Measurements from ENCODE around the gene TBL1X.

DNA sequence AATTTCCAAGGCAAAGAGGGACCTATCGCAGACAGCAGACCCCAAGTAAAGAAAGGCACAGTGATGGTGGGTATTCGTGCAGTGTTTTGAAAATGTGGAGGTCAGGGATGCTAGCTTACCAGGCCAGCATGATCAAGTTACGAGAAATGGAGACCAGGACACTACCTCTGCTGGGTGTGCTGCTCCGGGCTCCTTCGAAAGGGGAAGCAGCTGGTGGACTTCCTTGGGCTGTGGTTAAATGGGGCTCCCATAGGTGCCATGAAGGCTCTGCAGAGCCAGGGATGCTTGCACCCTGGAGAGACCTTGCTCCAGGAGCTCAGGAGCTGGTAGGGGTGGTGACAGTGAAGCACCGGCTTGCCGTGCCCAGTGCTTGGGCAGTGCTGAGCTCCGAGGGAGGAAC is 68.8 kb downstream of the TBL1X start:
- TF ChIP-seq, protein P1, sequence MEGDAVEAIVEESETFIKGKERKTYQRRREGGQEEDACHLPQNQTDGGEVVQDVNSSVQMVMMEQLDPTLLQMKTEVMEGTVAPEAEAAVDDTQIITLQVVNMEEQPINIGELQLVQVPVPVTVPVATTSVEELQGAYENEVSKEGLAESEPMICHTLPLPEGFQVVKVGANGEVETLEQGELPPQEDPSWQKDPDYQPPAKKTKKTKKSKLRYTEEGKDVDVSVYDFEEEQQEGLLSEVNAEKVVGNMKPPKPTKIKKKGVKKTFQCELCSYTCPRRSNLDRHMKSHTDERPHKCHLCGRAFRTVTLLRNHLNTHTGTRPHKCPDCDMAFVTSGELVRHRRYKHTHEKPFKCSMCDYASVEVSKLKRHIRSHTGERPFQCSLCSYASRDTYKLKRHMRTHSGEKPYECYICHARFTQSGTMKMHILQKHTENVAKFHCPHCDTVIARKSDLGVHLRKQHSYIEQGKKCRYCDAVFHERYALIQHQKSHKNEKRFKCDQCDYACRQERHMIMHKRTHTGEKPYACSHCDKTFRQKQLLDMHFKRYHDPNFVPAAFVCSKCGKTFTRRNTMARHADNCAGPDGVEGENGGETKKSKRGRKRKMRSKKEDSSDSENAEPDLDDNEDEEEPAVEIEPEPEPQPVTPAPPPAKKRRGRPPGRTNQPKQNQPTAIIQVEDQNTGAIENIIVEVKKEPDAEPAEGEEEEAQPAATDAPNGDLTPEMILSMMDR (IDR thresholded peaks at IDR 0.05; ENCODE audit: insufficient read depth, low read depth, low read length) = no peak
- no peak for TF ChIP-seq EZH2 (IDR thresholded peaks at IDR 0.05; ENCODE audit: insufficient read depth, low read length)

Measured in astrocyte (in vitro differentiated cells and primary cell).